Left cardiac atrium (tissue), 4 donors: ENCODE measurements around the gene C1RL. TPM values are rescaled to one million over a fixed set of nuclear protein-coding genes. Genes with fewer than 3 reads are reported as not detected.

Source experiments
- ATAC-seq, 2 donors: fragments of 200-7000 bp; cut with Tn5 transposase; one replicate each; pipeline ENCODE4 v1.9.1; 2020; ENCODE audit warnings: mild to moderate bottlenecking in 2 of 2, moderate library complexity in 2 of 2
- DNase-seq: peaks from one replicate; pipeline ENCODE4 v3.0.0-alpha.2; 2020
- intact Hi-C, 2 donors: fragments of 100-400 bp; cut with DNase I; formaldehyde crosslinking; loops; one replicate each; pipeline versions ENCODE4 v1.14.1 to v1.15.1; 2022 to 2023
- total RNA-seq, 2 donors: library from RNA; stranded (reverse); fragmentation: NEBNext Ultra II Directional; extraction: Animal tissue kit (Norgen Biotek cat#: 25700); gene quantifications; one replicate each; pipeline ENCODE4 v1.2.1, GENCODE V29; 2021
- donor health status: DM: no; HTN: yes; CAD: no.
- donor health status: DM: no; HTN: yes; CAD: no; lungs with severe emphysema.
- donor health status: DM: yes; HTN: yes; CAD: no.
- donor health status: Dilated cardiomyopathy.

C1RL gene
- total RNA-seq, 2 donors from 2014 or later = 23.0 to 29.8 TPM

- no peak for ATAC-seq
- no peak for DNase-seq
- intact Hi-C loops = no loop called here
Measured at GRCh38 chr12:7100239-7100638, 8.8 kb downstream of the C1RL start.

- intact Hi-C loops = no loop called here
- DNase-seq = no peak
- ATAC-seq = no peak
Measured at GRCh38 chr12:7099290-7099996, 9.6 kb downstream of the C1RL start.

- intact Hi-C loops = no loop called here
- no peak for ATAC-seq
- DNase-seq = no peak
Measured at GRCh38 chr12:7096979-7097378, 12.0 kb downstream of the C1RL start.

- DNase-seq (no peak), ATAC-seq (no peak)
- intact Hi-C loops = no loop called here
Measured at GRCh38 chr12:7096006-7096932, 12.7 kb downstream of the C1RL start.

- DNase-seq (no peak), ATAC-seq (no peak)
- intact Hi-C loops = no loop called here
Measured at GRCh38 chr12:7093892-7094291, 15.1 kb downstream of the C1RL start.

GRCh38 chr12:7093486-7093885, 15.5 kb downstream of the C1RL start:
- no peak for ATAC-seq
- intact Hi-C loops = no loop called here
- no peak for DNase-seq

- ATAC-seq (no peak), DNase-seq (no peak)
- intact Hi-C loops = no loop called here
Measured at GRCh38 chr12:7092986-7093460, 16.0 kb downstream of the C1RL start.

- ATAC-seq (peak; percentile 88 to 89), DNase-seq (peak; percentile 83)
- intact Hi-C loops = no loop called here
Measured at GRCh38 chr12:7092229-7092985, 16.6 kb downstream of the C1RL start, which contains the start of gene C1R. C1R (minus strand) TSS chr12:7092445; CDS start chr12:7092388, 57 bp downstream.

GRCh38 chr12:7091660-7092228, 17.3 kb downstream of the C1RL start:
- ATAC-seq (peak; percentile 58 to 70), DNase-seq (peak; percentile 79)
- intact Hi-C loops = no loop called here

- DNase-seq (no peak), ATAC-seq (peak in 1 of 2 donors; percentile 5)
- intact Hi-C loops = no loop called here
Measured at GRCh38 chr12:7091171-7091570, 17.8 kb downstream of the C1RL start.

- ATAC-seq (peak in 1 of 2 donors; percentile 8), DNase-seq (no peak)
- intact Hi-C loops = no loop called here
Measured at GRCh38 chr12:7090222-7090998, 18.6 kb downstream of the C1RL start.

GRCh38 chr12:7089196-7089871, 19.7 kb downstream of the C1RL start:
- ATAC-seq (no peak), DNase-seq (no peak)
- intact Hi-C loops = no loop called here

GRCh38 chr12:7083125-7083524, 25.9 kb downstream of the C1RL start:
- intact Hi-C loops = no loop called here
- no peak for DNase-seq
- ATAC-seq = no peak

- intact Hi-C loops = no loop called here
- DNase-seq (no peak), ATAC-seq (no peak)
Measured at GRCh38 chr12:7081037-7081436, 28.0 kb downstream of the C1RL start.

GRCh38 chr12:7079826-7080125, 29.2 kb downstream of the C1RL start:
- DNase-seq (no peak), ATAC-seq (peak; percentile 41 to 85)
- intact Hi-C loops = no loop called here

GRCh38 chr12:7078163-7078562, 30.9 kb downstream of the C1RL start:
- intact Hi-C loops = no loop called here
- ATAC-seq (no peak), DNase-seq (no peak)

GRCh38 chr12:7076493-7076892, 32.5 kb downstream of the C1RL start:
- DNase-seq (no peak), ATAC-seq (no peak)
- intact Hi-C loops = no loop called here

- ATAC-seq (no peak), DNase-seq (no peak)
- intact Hi-C loops = no loop called here
Measured at GRCh38 chr12:7075939-7076338, 33.1 kb downstream of the C1RL start.
